Liver (tissue), 9 donors: ENCODE results near the gene SLC25A48. TPM values are rescaled to one million over a fixed set of nuclear protein-coding genes. Genes with fewer than 3 reads are reported as not detected.

Experiments used
- DNase-seq: peaks from one replicate; pipeline ENCODE4 v3.0.0-alpha.2; 2017; ENCODE audit warnings: low spot score
- H3K27ac ChIP-seq, 2 donors: one replicate each; pipeline ENCODE4 v1.7.0; 2013; ENCODE audit warnings: inconsistent platforms in 2 of 2, low read length in 2 of 2, control low read depth in 1 of 2, low read depth in 1 of 2, mild to moderate bottlenecking in 1 of 2
- H3K27me3 ChIP-seq, 4 donors: one replicate each; pipeline versions ENCODE4 v1.6.1 to v1.7.0; 2013; ENCODE audit warnings: low read length in 3 of 4, inconsistent platforms in 1 of 4, mild to moderate bottlenecking in 1 of 4, moderate library complexity in 1 of 4; ENCODE audit not compliant: control insufficient read depth in 4 of 4, insufficient read depth in 4 of 4
- H3K36me3 ChIP-seq, 4 donors: one replicate each; pipeline versions ENCODE4 v1.6.1 to v1.7.0; 2013; ENCODE audit warnings: low read length in 3 of 4, mild to moderate bottlenecking in 3 of 4, low read depth in 1 of 4, moderate library complexity in 1 of 4; ENCODE audit not compliant: control insufficient read depth in 4 of 4, insufficient read depth in 3 of 4
- H3K4me1 ChIP-seq, 4 donors: one replicate each; pipeline versions ENCODE4 v1.6.1 to v1.7.0; 2013; ENCODE audit warnings: low read length in 3 of 4, mild to moderate bottlenecking in 3 of 4, moderate library complexity in 1 of 4; ENCODE audit not compliant: control insufficient read depth in 4 of 4, insufficient read depth in 4 of 4
- H3K4me3 ChIP-seq, 3 donors: one replicate each; pipeline versions ENCODE4 v1.6.1 to v1.7.0; 2013; ENCODE audit warnings: low read length in 3 of 3, control low read depth in 1 of 3, low read depth in 1 of 3, mild to moderate bottlenecking in 1 of 3
- H3K9ac ChIP-seq, 2 donors: one replicate each; pipeline ENCODE4 v1.7.0; 2013; ENCODE audit warnings: low read length in 2 of 2, mild to moderate bottlenecking in 2 of 2, moderate library complexity in 2 of 2, control low read depth in 1 of 2, low read depth in 1 of 2
- H3K9me3 ChIP-seq, 4 donors: one replicate each; pipeline versions ENCODE4 v1.6.1 to v1.7.0; 2013; ENCODE audit warnings: low read length in 3 of 4; ENCODE audit not compliant: control insufficient read depth in 4 of 4
- CTCF ChIP-seq: fragments of 150-350 bp; IDR thresholded peaks from 2 replicates; pipeline ENCODE4 v1.5.1; 2017; ENCODE audit warnings: improper control_type of control experiment, low read depth, low read length; ENCODE audit not compliant: missing input control
- EGR1 ChIP-seq, 2 donors: IDR thresholded peaks; 2 replicates each; pipeline ENCODE4 v1.6.1; 2016 to 2018; ENCODE audit warnings: antibody characterized with exemption in 2 of 2, low read depth in 2 of 2
- FOXA1 ChIP-seq: IDR thresholded peaks from 2 replicates; pipeline ENCODE4 v1.6.1; 2016; ENCODE audit warnings: antibody characterized with exemption
- FOXA2 ChIP-seq: IDR thresholded peaks from 2 replicates; pipeline ENCODE4 v1.6.1; 2016; ENCODE audit warnings: antibody characterized with exemption
- GABPA ChIP-seq, 2 donors: IDR thresholded peaks in 1 of 2; conservative IDR thresholded peaks in 1 of 2; 2 replicates each; pipeline ENCODE4 v1.6.1; 2016; ENCODE audit warnings: antibody characterized with exemption in 2 of 2, mild to moderate bottlenecking in 1 of 2, moderate library complexity in 1 of 2
- HNF4A ChIP-seq, 2 donors: conservative IDR thresholded peaks; 2 replicates each; pipeline ENCODE4 v1.6.1; 2016; ENCODE audit warnings: antibody characterized with exemption in 2 of 2, mild to moderate bottlenecking in 2 of 2
- HNF4G ChIP-seq: IDR thresholded peaks from 2 replicates; pipeline ENCODE4 v1.6.1; 2016; ENCODE audit warnings: antibody characterized with exemption
- JUND ChIP-seq, 2 donors: IDR thresholded peaks; 2 replicates each; pipeline ENCODE4 v1.6.1; 2016; ENCODE audit warnings: antibody characterized with exemption in 2 of 2
- NR2F2 ChIP-seq: IDR thresholded peaks from 2 replicates; pipeline ENCODE4 v1.6.1; 2016; ENCODE audit warnings: antibody characterized with exemption
- RAD21 ChIP-seq, 2 donors: IDR thresholded peaks; 2 replicates each; pipeline ENCODE4 v1.6.1; 2016; ENCODE audit warnings: antibody characterized with exemption in 2 of 2, mild to moderate bottlenecking in 2 of 2
- RXRA ChIP-seq, 2 donors: IDR thresholded peaks; 2 replicates each; pipeline ENCODE4 v1.6.1; 2017 to 2018; ENCODE audit warnings: antibody characterized with exemption in 2 of 2, mild to moderate bottlenecking in 1 of 2
- SP1 ChIP-seq: IDR thresholded peaks from 2 replicates; pipeline ENCODE4 v1.6.1; 2018; ENCODE audit warnings: antibody characterized with exemption, mild to moderate bottlenecking
- TAF1 ChIP-seq: conservative IDR thresholded peaks from 2 replicates; pipeline ENCODE4 v1.6.1; 2016; ENCODE audit warnings: antibody characterized with exemption, mild to moderate bottlenecking
- YY1 ChIP-seq: IDR thresholded peaks from 2 replicates; pipeline ENCODE4 v1.6.1; 2016; ENCODE audit warnings: antibody characterized with exemption, mild to moderate bottlenecking
- ZBTB33 ChIP-seq: IDR thresholded peaks from 2 replicates; pipeline ENCODE4 v1.6.1; 2016; ENCODE audit warnings: antibody characterized with exemption
- WGBS: extraction: QIAGEN DNeasy Blood & Tissue Kit; methylation state at CpG from one replicate; pipeline ENCODE4 v1.1.7; 2013; 5-methylcytosine and 5-hydroxymethylcytosine counted together
- polyA plus RNA-seq, 2 donors: library from polyadenylated mRNA; stranded (reverse) in 1 of 2; unstranded in 1 of 2; fragments of 200-250 nt in 1 of 2; fragments of >200 nt in 1 of 2; fragmentation: Nextera tagmentation in 1 of 2; extraction: Ambion mirVana in 1 of 2; gene quantifications; one replicate each; pipeline versions ENCODE4 v1.2.1 to v1.2.3, GENCODE V29; 2013 to 2015
- total RNA-seq, 2 donors: library from RNA; depleted of rRNA; stranded (reverse); fragments of >200 nt; gene quantifications; one replicate each; pipeline ENCODE4 v1.2.3, GENCODE V29; 2014
- TF ChIP-seq, protein P1 (sequence below): IDR thresholded peaks from 2 replicates; pipeline ENCODE4 v1.6.1; 2016; ENCODE audit warnings: antibody characterized with exemption
- TF ChIP-seq, protein P2 (sequence below): IDR thresholded peaks from 2 replicates; pipeline ENCODE4 v1.6.1; 2016; ENCODE audit warnings: antibody characterized with exemption, mild to moderate bottlenecking
- TF ChIP-seq, protein P3 (sequence below): IDR thresholded peaks from 2 replicates; pipeline ENCODE4 v1.6.1; 2016; ENCODE audit warnings: antibody characterized with exemption
- donor health status: healthy.
- donor health status: healthy.
- donor health status: healthy.
- donor health status: healthy.
- donor health status: healthy.

Gene SLC25A48
- total and polyA plus RNA-seq, 4 donors: 0.24 to 1.1 (median 0.72) TPM

DNA sequence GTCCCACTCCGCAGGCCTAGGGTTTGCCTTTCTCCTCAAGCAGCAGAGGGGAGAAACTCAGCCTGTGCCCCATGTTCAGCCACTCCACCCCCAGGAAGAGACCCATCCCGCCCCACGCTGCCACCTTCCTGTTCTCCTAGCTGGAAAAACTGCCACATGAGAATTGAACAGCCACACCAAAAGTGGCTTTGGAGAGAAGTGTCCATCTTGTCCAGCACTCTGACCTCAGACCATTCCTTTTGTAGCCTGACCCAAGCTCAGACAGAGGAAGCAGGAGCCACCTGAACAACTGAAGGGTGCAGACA lies 8.3 kb upstream of the SLC25A48 start:
- TF ChIP-seq, protein P1, sequence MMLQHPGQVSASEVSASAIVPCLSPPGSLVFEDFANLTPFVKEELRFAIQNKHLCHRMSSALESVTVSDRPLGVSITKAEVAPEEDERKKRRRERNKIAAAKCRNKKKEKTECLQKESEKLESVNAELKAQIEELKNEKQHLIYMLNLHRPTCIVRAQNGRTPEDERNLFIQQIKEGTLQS: no peak

DNA sequence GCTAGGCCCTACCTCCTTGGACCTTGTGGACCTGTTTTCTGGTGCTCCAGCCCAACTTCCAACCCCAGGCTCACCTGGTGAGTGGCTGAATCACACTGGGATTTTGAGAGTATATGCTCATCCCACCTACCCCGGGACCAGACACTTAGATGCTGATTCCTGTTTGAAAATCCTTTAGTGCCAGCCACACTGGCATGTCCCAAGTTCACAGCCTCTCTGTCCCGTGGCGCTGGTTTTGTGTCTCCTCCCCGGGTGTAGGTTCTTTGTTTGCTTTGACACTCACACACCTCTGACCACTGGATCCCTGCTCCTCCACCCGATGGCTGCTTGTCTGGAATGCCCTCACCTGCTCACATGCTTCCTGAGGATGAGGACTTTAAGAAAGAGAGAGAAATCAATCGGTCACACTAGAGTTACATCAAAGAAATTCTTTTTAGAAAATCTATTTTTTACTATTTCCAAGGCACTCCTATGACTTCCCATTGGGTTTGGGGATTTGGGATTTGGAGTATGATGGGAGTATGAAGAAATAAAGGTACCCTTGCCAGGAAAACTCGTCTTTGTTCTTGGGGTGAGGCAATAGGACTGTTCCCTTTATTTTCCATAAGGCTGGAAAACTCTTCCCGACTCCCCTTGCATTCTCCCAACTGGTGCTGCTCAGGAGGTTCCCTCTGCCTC lies 7.3 kb upstream of the SLC25A48 start:
- no peak overlapping the region for H3K9ac ChIP-seq
- H3K27ac ChIP-seq: no peak overlapping the region
- no peaks in the 10 kb centered on the region for H3K27me3 ChIP-seq
- no peaks in the 10 kb centered on the region for H3K36me3 ChIP-seq
- no peak for DNase-seq
- TF ChIP-seq ZBTB33 (no peak), GABPA (IDR thresholded peaks at IDR 0.05 in 1 of 2, conservative IDR thresholded peaks at IDR 0.05 in 1 of 2) (no peak), FOXA2 (no peak), RAD21 (IDR thresholded peaks at IDR 0.05) (no peak), SP1 (no peak), RXRA (IDR thresholded peaks at IDR 0.05) (no peak), NR2F2 (no peak), JUND (IDR thresholded peaks at IDR 0.05) (no peak), FOXA1 (no peak), TAF1 (no peak), EGR1 (IDR thresholded peaks at IDR 0.05; ENCODE audit: low read depth in 2 of 2) (no peak), CTCF (no peak), HNF4G (no peak), HNF4A (conservative IDR thresholded peaks at IDR 0.05) (no peak), YY1 (no peak)
- TF ChIP-seq, protein P1: no peak
- TF ChIP-seq, protein P2, sequence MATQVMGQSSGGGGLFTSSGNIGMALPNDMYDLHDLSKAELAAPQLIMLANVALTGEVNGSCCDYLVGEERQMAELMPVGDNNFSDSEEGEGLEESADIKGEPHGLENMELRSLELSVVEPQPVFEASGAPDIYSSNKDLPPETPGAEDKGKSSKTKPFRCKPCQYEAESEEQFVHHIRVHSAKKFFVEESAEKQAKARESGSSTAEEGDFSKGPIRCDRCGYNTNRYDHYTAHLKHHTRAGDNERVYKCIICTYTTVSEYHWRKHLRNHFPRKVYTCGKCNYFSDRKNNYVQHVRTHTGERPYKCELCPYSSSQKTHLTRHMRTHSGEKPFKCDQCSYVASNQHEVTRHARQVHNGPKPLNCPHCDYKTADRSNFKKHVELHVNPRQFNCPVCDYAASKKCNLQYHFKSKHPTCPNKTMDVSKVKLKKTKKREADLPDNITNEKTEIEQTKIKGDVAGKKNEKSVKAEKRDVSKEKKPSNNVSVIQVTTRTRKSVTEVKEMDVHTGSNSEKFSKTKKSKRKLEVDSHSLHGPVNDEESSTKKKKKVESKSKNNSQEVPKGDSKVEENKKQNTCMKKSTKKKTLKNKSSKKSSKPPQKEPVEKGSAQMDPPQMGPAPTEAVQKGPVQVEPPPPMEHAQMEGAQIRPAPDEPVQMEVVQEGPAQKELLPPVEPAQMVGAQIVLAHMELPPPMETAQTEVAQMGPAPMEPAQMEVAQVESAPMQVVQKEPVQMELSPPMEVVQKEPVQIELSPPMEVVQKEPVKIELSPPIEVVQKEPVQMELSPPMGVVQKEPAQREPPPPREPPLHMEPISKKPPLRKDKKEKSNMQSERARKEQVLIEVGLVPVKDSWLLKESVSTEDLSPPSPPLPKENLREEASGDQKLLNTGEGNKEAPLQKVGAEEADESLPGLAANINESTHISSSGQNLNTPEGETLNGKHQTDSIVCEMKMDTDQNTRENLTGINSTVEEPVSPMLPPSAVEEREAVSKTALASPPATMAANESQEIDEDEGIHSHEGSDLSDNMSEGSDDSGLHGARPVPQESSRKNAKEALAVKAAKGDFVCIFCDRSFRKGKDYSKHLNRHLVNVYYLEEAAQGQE: no peak
- TF ChIP-seq, protein P3, sequence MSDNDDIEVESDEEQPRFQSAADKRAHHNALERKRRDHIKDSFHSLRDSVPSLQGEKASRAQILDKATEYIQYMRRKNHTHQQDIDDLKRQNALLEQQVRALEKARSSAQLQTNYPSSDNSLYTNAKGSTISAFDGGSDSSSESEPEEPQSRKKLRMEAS: no peak
- no peaks in the 10 kb centered on the region for H3K9me3 ChIP-seq
- 75% methylated on average over 8 of the region's 8 CpGs for WGBS
- no peak overlapping the region for H3K4me3 ChIP-seq
- H3K4me1 ChIP-seq: no peaks in the 10 kb centered on the region

More for the DNA sequence above, 8.3 kb upstream of the SLC25A48 start:
- H3K27me3 ChIP-seq: peaks cover 0 to 2% (median 0%) of the 10 kb centered on the region in 4 donors
- no peak overlapping the region for H3K4me3 ChIP-seq
- 91% methylated on average over 3 of the region's 3 CpGs for WGBS
- no peak overlapping the region for H3K9ac ChIP-seq
- no peak for DNase-seq
- no peaks in the 10 kb centered on the region for H3K9me3 ChIP-seq
- H3K36me3 ChIP-seq: no peaks in the 10 kb centered on the region
- no peak overlapping the region for H3K27ac ChIP-seq
- H3K4me1 ChIP-seq: no peaks in the 10 kb centered on the region
